ENCODE results near the gene S100A6.
"Not testable (repeated sequence)": the region's sequence is repeated elsewhere in the genome, so short reads cannot be mapped to it uniquely, and the experiment has no call there.

S100A6 gene

DNA sequence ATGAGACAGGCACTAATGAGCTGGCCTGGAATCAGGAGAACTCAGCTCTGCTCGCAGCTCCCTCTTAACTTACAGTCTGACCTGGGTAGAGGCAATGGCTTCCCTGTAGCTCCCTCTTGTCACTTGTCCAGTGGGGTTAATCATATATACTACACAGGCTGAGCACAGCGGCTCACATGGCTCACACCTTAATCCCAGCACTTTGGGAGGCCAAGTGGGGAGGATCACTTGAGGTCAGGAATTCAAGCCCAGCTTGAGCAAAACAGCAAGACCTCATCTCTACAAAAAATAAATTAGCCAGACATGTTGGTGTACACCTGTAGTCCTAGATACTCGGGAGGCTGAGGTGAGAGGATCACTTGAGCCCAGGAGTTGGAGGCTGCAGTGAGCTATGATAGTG lies 4.2 kb downstream of the S100A6 start:
- no peak for DNase-seq (ENCODE audit: low read depth in 2 of 2)

DNA sequence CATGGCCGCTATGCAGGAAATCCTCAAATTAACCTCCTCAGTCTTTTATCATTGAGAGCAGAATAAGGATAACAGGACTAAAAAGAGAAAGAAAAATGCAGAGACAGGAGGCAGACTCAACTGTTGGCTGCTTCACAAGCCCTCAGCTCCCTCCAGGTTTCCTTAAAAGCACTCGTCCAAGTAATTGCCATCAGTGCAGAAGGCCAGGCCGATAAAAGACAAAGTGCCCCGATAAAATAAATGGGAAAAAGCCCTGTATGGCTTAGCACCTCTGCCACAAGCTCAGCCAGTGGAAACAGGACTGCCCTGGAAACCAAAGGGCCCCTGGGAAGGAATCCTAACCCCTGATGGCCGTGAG lies 8.1 kb downstream of the S100A6 start:
- no peak for DNase-seq (ENCODE audit: low read depth in 2 of 2)

DNA sequence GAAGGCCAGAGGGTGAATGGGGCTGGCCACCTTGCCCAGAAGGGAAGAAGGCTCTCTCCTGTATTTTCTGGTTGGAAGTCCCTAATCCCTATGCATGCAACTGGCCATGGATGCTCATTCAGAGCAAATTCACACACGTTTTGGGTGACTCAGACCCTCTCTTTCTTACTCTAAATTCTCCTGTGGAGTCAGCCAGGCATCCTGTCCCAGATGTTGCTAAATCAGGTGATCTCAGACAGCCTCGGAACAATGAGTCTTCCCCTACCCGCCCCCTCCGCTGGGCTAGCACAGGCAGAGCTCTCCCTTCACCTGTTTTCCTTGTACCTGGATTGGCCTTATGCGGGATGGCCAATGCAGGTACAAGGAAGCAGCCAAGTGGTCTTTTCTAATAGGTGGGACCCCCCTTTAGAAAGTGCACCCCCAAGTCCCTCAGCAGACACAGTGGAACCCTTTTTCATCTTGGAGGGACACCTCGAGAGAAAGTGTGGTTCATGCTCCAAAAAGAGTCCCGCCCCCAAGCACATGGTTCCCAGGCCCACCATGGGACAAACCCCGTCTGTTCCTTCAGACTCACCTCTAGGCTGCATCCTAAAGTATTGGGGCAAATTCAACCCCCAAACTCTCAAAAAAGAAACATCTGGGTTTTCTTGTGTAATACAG lies 8.6 kb downstream of the S100A6 start:
- DNase-seq (ENCODE audit: low read depth in 2 of 2) = no peak

DNA sequence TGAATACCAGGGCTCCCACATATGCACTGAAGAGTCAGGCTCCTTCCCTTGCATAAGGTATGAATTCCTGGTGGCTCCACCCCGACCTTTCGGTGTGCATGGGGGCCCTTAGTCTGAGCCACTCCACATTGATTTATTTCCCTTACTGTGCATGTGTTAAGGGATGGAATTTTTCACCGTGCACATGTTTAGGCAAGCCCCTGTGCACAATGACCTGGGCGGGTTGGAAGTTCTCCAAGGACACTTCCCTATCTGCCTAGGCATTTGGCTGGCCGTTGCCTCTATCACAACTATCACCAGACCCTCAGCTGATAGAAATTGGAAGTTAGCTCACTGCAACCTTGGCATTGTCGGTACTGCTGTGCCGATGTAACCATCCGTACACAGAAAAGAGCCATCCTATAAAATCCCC lies 9.7 kb downstream of the S100A6 start:
- no peak for DNase-seq (ENCODE audit: low read depth in 2 of 2)

DNA sequence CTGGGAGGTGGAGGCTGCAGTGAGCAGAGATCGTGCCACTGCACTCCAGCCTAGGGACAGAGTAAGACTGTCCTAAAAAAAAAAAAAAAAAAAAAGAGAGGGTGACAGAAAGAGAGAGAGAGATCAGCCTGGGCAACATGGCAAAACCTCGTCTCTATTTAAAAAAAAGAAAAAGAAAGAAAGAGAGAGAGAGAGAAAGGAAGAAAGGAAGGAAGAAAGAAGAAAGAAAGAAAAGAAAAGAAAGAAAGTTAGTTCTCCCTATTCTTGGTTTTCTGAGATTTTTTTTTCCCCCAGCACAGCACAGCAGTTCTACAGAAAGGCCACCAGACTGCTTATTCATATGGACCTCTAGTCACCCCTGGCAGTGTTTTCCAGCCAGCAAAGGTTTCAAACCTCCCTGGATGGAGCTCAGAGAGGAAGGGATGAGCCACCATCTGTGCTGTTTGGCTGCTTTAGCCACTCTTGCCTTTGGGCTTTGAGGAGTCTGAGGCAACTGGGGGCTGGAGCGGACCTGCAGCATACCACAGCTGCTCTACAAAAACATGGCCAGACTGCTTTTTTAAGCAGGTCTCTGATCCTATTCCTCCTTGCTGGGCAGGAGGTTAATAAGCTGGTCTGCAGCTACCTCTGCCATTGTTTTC lies 10.6 kb downstream of the S100A6 start:
- no peak for DNase-seq (ENCODE audit: low read depth in 2 of 2)

DNA sequence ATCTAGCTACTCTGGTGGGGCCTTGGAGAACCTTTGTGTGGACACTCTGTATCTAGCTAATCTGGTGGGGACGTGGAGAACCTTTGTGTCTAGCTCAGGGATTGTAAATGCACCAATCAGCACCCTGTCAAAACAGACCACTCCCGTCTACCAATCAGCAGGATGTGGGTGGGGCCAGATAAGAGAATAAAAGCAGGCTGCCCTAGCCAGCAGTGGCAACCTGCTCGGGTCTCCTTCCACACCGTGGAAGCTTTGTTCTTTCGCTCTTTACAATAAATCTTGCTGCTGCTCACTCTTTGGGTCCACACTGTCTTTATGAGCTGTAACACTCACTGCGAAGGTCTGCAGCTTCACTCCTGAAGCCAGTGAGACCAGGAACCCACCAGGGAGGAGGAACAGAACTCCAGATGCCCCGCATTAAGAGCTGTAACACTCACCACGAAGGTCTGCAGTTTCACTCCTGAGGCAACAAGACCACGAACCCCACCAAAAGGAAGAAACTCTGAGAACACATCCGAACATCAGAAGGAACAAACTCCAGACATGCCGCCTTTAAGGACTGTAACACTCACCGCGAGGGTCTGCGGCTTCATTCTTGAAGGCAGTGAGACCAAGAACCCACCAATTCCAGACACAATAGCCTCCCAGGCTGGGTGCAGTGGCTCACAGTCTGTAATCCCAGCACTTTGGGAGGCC lies 13.3 kb downstream of the S100A6 start:
- DNase-seq (ENCODE audit: low read depth in 2 of 2) = not testable (repeated sequence)

DNA sequence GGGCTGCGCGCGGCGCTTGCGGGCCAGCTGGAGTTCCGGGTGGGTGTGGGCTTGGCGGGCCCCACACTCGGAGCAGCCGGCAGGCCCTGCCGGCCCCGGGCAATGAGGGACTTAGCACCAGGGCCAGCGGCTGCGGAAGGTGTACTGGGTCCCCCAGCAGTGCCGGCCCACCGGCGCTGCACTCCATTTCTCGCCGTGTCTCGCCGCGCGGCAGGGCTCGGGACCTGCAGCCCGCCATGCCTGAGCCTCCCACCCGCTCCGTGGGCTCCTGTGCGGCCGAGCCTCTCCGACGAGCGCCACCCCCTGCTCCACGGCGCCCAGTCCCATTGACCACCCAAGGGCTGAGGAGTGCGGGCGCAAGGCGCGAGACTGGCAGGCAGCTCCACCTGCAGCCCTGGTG lies 14.0 kb downstream of the S100A6 start:
- DNase-seq (ENCODE audit: low read depth in 2 of 2) = not testable (repeated sequence)

DNA sequence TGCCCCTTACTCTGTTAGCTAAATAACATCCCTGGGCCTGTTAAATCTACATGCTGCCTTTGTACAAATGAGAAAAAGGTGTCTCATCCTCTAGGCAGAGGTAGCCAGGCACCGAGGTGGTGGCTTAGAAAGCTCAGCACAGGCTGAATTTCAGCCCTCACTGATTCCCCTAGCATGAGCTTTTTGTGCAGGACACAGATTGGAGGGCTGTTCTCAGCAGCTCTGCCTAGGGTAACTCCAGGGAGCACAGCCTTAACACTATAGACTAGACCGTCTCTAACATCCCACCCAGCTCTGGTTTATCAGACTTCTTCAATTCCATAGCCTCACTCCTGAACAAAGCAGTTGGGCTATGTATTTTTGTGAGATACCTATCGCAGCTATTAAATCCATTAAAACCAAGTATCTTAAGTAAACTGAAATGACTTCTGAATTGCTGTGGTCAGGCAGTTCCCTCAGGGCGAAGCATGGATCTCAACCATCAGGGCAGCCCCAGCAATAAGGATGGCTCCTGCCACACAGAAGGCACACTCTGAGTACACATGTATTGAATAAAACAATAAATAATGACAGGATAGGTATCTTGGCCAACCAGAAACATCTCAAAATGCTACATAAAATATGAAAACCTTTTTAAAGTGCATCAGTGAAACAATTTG lies 14.8 kb downstream of the S100A6 start:
- no peak for DNase-seq (ENCODE audit: low read depth in 2 of 2)

DNA sequence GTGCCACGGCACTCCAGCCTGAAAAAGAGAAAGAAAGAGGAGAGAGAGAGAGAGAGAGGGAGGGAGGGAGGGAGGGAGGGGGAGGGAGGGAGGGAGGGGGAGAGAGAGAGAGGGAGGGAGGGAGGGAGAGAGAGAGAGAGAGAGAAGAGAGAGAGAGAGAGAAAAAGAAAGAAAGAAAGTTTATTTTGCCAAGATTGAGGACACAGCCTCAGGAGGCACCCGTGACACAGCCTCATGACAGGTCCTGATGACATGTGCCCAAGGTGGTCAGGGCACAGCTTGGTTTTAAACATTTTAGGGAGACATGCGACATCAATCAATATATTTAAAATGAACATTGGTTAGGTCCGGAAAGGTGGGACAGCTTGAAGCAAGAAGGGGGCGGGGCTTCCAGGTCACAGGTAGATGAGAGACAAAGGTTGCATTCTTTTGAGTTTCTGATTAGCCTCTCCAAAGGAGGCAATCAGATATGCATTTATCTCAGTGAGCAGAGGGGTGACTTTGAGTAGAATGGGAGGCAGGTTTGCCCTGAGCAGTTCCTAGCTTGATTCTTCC lies 15.6 kb downstream of the S100A6 start:
- not testable (repeated sequence) for DNase-seq (ENCODE audit: low read depth in 2 of 2)

DNA sequence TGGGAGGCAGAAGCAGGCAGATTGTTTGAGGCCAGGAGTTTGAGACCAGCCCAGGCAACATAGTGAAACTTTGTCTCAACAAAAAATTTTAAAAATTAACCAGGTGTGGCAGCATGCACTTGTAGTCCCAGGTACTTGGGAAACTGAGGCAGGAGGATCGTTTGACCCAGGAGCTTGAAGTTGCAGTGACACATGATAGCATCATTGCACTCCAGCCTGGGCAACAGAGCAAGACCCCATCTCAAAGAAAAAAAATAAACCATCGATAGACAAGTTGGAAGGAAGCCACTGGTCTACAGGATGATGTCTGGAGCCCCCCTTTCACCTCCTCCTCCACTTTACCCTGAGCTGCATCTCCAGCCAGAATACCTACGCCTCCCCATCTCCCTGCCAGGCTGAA lies 16.5 kb downstream of the S100A6 start:
- DNase-seq (ENCODE audit: low read depth in 2 of 2) = no peak

DNA sequence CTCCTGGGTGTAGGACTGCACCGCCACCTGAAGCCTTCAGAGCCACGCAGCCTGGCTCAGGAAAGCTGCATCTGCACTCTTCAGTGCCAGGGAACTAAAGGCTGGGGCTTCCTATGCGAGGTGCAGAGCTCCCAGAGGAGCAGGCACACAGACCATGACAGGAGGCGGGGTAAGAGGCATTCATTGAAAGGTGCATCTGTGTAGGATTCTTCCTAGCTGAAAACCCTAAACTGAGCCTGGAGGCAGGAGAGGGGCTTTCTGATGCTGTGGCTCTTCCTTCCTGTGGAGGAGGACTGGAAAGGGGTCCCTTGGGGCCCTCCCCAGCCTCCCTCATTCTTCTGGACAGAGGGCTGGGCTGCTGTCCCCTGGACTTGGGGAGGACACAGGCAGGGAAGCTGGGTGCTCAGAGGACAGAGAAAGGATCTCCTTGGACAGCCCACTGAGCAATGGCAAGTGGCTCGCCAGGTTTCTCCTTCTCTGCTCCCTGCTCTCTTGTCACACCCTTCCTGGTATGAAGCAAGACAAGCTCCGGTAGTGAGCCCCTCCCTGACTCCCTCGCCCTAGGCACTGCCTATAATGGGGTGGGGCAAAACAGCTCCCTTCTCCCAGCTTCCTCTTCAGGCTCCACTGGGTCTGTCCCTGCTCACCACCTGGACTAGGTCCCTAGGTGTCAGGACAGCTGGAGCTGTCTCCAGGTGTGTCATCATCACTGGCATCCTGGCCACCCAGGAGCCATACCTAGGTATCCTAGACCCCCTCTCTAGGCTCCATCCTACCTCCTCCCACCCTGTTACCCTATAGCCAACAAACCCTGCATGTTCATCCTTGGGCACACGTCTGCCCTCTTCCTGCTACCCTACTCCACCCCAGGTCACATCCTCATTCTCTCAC lies 20.0 kb downstream of the S100A6 start:
- DNase-seq (ENCODE audit: low read depth in 2 of 2) = no peak

DNA sequence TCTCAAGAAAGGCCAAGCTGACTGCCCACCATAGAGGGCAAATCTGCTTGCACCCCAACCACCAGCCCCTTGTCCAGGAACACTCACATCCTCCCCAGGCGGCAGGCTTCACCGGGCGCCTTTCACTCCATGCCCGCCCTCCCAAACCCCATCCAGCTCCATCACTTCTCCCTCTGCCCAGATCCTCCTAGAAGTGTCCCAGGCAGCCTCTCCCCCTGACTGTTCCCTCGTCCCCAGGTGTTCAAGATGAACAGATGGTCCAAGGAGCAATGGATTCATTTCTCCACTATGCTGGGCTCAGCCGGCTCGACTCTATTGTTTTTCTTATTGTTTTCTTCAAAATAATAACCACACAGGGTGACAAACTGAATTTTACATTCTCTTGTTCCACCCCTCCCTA lies 22.1 kb downstream of the S100A6 start:
- DNase-seq (ENCODE audit: low read depth in 2 of 2) = no peak

DNA sequence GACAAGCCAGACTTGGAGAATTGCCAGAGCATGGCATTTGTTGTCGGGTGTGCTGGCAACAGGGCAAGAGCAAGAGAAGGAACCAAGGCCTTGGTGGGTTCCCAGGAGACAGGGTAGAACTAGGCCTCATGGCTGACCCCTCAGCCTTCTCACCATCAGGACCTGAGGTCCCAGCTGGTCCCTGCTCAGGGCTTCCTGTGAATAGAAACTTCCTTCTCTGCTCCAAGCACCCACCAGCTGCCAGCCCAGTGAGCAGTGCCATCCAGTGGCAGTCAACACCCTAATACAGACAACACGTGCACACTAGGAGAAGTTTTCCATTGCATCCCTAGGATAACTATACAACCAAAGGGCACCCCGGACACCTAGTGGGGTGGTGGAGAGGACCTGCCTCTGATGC lies 22.8 kb downstream of the S100A6 start:
- DNase-seq (ENCODE audit: low read depth in 2 of 2) = no peak

DNA sequence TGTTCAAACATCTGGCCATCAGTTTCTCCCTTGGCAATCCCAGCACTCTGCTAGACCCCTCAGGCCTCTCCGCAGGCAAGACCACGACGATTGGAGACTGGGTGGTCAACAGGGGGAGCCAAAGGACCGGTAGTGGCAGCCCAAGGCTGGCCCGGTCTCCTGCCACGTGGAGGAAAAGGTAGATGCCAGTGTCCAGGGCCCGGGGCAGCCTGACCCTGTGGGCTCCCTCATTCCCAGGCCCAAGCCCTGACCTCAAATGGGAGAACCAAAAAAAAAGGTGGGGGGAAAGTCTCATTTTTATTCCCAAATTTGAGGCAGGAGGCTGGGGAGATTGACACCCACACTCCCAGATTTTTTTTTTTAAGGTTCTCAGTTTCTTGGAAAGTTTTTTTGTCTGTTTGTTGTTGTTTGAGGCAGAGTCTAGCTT lies 24.8 kb downstream of the S100A6 start:
- peak; percentile 63 to 67 for DNase-seq (ENCODE audit: low read depth in 2 of 2)

DNA sequence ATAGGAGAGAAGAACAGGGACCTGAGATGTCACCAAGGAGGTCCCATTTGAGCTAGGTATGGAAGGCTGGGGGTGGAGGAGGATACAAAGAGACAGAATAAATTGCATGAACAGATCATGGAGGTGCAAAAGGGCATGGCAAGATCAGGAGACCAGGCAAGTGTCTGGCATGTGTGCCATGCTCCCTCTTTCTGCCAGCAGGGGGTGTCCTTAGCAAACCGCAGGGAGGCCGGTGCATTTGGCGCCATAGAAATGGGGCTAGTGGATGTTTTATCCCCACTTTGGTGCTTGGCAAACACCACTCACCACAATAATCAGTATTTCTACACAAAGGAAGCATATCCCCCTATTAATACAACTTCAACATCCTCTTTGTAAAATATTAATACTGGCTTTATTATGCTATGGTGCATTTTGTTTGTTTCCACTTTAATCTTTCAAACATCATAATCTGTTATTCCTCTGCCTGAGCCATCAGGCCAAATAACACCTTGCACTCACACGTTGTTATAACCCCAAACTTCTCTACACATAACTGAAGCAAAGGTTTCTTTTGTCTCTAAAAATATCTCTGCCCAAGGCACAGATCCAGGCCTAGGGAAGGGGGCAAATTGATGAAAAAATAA lies 25.9 kb downstream of the S100A6 start:
- peak; percentile 42 to 45 for DNase-seq (ENCODE audit: low read depth in 2 of 2)

DNA sequence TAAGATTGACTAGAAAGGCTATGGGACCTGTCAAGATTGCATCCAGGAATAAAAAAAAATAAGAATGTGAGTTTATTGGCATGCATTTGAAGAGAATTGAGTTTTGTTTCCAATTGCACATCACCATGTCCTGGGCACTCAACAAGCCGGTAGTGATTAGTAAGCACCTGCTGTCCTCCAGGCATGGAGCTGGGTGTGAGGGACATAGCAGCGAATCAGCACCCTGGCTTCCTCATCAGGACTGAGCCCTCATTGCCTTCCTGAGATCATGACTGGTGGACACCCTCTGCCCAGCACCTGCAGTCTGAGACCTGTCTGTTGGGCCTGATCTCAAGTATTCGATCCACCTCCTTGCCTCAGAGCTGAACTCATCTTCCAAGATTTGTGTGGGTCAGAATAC lies 26.8 kb downstream of the S100A6 start:
- DNase-seq (ENCODE audit: low read depth in 2 of 2) = no peak

DNA sequence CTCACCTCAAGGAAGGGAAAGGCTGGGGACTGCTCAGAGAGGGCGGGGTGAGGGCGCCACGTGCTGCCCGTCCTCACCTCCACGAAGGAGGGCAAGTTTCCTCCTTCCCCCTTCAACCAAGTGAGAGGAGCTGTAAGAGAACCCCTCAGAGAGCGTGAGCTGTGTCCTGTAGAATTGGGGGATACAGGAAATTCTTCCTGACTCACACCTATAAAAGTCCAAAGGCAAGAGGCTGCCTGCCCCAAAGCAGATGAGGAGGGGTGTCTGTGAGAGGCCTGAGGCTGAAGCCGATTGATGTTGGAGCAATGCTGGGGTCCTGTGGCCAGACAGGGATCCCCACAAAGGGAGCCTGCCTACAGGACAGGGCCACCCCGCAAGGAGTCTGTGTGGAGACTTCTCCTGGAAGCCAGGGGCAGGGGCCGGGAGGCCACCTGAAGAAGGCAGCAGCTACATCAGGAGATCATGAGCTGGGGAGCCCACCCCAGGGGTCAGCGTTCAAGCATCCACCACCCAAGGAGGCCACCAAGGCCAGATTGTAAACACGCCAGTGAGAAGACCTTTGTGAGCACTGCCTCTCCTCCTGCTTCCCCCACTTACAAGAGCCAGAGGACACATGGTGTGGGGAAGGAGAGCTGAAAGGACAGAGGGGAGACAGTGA lies 27.7 kb downstream of the S100A6 start:
- no peak for DNase-seq (ENCODE audit: low read depth in 2 of 2)

DNA sequence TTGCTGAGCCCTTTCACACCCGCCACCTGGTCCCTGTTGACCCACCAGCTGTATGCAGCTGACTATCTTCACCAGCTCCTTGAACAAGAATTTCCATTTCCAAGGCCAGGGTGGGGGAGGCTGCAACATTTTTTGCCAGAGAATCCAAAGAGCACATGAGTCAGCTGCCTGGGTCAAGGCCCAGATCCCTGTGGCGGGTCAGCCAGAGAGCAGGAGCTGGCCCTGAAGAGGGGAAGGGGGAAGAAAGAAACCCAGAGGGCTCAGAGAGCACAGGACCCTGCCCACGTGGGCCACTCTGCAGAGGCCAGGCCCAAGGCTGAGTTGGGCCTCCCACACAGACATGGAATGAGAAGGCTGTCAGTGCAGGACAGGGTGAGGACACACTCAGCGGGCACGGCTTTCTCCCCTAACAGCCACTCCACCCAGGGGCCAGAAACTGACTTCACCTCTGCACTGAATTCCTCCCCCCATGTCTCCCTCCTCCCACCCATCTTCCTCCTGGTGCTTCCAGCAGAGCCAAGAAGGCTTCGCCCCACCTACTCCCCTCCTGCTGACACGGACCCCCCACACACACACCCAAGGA lies 28.9 kb downstream of the S100A6 start:
- DNase-seq (ENCODE audit: low read depth in 2 of 2) = no peak

DNA sequence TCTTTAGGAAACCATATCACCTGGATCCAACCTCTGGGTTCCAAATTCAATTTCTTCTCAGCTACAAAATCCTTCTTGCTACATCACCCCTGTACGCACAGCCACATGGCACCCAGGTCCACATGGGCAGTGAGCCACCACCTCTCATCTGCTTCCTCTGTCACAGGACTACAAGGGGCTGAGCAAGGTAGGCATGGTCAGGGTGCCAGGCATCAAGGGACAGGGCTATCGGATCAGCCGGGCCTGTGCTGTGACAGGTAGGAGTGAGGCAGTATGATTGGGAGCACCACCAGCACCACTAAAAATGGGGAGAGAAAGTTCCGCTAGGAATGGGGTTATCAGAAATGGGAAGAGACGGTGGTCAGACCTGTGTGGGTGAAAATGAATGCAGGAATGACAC lies 29.4 kb downstream of the S100A6 start:
- DNase-seq (ENCODE audit: low read depth in 2 of 2) = no peak

DNA sequence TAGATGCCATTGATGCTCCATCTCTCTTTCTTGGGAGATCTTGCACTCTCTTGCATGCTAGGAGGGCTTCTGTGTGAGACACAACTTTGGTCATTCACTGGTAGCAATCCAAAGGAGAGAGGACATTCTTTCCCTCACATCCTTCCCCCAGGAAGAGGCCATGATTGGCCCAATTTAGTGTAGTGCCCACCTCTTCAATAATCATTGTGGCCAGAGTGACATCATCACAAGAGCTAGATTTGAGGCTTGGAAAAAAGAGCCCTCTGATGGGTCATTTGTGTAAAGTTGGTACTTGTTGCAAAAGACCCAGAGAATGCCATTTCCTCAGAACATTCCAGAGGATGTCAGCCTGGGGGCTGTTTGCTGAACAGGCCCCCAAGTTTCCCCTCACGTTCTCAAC lies 30.2 kb downstream of the S100A6 start:
- DNase-seq (ENCODE audit: low read depth in 2 of 2) = no peak

Data from stimulated activated CD8-positive, alpha-beta memory T cell treated with anti-CD3 and anti-CD28 coated beads, Interleukin-15, amount 100 ng/mL, for 48 hours (primary cell).